DMS153 treated with DMSO at 0.1 percent for 48 hours (cell line): ENCODE data around the gene TICRR.
"Not testable (repeated sequence)": the region's sequence is repeated elsewhere in the genome, so short reads cannot be mapped to it uniquely, and the experiment has no call there.

Experiments
- DNase-seq: peaks from one replicate; lab custom pipeline; 2025; ENCODE audit not compliant: unreplicated experiment; lab: John Stamatoyannopoulos, UW

TICRR gene

DNA sequence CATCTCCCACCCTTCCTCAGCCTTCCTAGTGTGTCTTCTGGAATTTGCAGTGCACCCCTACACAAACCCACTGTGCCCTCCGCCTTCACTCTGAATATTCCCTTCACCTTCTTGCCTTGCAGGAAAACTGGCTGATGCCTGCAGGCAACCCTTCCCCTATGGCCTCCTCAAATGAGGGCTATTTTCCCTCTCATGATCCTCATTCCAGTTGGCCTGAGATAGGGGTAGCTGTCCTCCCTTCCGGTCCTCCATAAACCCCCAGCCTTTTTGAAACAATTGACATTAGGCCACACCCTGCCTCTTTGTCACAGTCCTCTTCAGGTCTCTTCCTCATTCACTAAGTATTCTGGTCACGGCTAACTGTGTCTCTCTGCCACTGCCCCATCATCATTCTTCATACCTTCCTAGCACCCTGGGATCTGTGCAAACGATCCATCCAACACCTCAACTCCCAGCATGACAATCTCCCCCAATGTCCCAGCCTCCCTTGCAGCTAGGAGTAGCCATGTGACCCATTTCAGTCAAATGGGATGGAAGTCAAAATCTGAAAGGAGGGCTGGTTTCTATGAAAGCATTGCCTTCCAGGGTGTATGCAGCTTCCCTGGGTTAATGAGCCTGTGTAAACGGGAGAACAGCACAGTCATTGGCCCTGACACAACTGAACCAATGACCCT lies 8.5 kb upstream of the TICRR start:
- no peak for DNase-seq

DNA sequence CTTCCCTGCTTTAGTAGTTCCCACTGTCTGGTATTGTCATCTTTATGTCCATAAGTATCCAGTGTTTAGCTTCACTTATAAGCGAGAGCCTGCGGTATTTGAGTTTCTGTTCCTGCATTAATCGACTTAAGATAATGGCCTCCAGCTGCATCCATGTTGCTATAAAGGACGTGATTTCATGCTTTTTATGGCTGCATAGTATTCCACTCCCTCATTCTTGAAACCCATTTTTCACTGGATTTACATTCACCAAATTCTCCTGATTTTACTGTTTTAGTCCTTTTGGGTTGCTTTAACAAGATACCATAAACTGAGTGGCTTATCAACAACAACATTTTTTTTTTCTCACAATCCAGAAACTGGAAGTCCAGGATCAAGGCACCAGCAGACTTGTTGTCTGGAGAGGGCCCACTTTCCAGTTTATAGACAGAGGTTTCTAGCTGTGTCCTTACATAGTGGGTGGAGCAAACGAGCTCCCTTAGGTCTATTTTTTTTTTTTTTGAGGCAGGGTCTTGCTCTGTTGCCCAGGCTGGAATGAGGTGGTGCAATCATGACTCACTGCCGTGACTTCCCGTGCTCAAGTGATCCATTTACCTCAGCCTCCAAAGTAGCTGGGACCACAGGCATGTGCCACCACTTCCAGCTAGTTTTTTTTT lies 6.1 kb upstream of the TICRR start:
- no peak for DNase-seq

DNA sequence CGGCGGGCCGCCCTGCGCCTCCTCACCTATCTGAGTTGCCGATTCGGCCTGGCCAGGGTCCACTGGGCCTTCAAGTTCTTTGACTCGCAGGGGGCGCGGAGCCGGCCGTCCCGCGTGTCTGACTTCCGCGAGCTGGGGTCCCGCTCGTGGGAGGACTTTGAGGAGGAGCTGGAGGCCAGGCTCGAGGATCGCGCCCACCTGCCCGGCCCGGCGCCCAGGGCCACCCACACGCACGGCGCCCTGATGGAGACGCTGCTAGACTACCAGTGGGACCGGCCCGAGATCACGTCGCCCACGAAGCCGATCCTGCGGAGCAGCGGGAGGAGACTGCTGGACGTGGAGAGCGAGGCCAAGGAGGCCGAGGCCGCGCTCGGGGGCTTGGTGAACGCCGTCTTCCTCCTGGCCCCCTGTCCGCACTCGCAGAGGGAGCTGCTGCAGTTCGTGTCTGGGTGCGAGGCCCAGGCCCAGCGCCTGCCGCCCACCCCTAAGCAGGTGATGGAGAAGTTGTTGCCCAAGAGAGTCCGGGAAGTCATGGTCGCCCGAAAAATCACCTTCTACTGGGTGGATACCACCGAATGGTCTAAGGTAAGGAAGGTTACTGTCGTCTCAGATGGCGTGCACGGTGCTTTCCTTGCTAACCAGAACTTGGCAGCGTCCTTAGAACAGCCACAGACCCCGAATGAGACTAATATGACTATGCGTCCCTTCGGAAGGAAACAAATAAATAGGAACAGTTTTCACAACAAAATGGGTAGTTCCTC lies 567 bp downstream of the TICRR start:
- DNase-seq, result no peak

DNA sequence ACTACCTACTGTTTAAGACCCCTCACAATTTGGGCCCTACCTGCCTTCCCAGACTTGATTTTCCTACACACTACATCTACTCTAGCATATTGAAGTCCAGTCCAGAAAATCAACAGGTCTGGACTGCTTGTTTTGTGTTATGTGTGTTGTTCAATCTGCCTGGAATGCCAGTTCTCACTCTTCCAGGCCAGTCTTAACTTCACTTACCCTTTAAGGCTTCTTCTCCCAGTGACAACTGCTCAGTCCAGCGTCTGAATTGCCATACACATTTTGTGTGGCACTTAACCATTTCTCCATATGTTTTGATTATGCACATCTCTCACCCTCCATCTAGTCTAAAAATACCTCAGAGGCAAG lies 1.1 kb downstream of the TICRR start:
- DNase-seq, result no peak

DNA sequence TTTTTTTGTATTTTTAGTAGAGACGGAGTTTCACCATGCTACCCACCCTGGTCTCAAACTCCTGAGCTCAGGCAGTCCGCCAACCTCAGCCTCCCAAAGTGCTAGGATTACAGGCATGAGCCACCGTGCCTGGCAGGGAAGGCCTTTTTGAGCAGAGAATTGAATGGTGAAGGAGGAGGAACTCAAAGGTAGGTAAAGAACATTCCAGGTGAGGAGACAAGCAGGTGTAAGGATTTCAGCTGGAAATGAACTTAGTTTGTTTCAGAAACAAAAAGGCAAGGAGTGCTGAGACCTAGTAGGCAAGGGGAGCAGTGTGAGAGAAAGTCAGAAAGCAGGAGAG lies 2.5 kb downstream of the TICRR start:
- no peak for DNase-seq

DNA sequence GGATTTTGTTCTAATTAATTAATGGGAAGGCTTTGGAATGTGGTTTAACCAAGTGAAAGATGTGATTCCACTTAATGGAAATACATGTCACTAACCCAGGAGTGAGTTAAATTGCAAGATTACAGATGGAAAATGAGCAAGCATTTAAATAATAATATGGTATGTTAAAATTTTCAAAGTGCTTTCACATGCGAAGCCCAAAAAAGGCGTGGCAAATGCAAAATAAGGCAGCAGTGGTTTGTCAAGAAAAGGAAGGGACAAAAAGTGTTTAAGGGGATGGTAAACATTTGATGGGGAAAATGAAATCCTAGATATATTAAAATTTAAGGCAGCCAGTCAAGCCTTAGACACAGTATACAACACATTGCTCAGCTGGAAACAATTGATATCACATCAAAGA lies 2.9 kb downstream of the TICRR start:
- no peak for DNase-seq

DNA sequence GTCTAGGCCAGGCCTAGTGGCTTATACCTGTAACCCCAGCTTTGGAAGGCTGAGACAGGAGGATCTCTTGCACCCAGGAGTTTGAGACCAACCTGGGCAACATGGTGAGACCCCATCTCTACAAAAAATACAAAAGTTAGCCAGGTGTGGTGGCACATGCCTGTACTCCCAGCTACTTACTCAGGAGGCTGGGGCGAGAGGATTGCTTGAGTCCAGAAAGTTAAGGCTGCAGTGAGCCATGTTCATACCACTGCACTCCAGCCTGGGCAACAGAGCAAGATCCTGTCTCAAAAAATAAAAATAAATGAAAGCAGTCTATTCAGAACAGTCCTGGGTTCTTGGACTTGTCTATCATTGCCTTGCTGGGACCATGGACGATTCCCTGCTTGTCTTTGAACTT lies 5.5 kb downstream of the TICRR start:
- DNase-seq, result not testable (repeated sequence)

DNA sequence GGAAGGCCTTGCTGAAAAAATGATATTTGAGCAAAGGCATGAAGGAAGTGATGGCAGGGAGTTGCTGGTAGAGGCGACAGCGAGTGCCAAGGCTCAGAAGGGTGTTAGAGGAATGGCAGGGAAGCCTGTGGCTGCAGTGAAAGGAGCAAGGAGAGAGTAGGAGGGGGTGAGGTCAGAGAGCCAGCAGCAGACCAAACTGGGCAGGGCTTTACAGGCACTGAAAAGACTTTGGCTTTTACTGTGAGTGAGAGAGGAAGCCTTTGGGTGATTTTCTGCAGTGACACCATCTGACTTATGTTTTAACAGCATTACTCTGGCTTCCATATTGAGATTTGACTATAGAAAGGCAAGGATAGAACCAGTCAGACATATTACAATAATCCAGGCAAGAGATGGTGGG lies 11.4 kb downstream of the TICRR start:
- no peak for DNase-seq

DNA sequence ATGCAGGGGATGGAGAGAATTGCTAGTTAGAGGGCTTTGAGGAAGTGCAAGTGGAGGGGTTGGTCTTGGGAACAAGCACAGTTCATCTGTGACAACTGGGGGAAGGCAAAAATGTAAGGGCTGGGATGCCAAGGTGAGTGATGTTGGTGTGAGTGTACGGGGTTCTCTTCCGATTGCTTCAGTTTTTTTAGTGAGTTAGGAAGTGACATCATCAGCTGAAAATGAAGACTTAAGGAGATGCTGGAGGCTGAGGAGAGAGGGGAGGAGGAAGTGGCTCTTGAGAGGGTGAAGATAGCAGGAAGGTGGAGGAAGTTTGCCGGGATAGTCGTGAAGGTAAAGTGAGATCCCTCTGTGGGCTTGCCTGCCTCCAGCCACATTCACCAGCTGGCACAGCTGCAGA lies 12.7 kb downstream of the TICRR start:
- DNase-seq, result no peak

DNA sequence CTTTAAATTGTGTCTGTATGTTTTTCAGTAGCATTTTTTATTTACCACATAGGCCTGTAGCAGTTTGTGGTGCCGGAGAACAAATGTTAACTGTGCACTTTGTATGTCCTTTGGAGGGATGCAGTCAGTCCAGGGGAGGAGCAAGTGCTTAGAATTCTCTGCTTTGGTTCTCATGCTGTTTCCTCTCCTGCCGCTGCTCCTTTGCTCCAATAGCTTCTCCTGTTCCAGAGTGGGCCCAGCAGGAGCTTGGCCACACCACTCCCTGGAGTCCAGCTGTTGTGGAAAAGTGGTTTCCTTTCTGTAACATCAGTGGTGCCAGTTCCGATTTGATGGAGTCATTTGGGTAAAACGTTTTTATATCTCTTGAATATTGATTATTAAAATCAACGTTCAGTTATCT lies 16.6 kb downstream of the TICRR start:
- DNase-seq, result no peak

DNA sequence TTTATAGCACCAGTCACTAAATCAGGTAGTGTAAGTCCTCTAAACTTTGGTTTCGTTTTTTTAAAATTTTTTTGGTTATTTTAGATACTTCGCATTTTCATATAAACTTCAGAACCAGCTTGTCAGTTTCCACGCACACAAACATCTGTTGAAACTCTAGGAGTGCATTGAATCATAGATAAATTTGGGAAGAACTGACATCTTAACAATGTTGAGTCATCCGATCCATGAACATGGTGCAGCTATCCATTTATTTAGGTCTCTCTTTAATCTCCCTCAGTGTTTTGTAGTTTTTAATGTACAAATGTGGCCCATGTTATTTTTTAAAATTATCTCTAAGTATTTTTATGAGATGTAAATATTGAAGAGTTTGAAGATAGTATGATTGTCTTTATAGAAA lies 17.7 kb downstream of the TICRR start:
- DNase-seq, result no peak

DNA sequence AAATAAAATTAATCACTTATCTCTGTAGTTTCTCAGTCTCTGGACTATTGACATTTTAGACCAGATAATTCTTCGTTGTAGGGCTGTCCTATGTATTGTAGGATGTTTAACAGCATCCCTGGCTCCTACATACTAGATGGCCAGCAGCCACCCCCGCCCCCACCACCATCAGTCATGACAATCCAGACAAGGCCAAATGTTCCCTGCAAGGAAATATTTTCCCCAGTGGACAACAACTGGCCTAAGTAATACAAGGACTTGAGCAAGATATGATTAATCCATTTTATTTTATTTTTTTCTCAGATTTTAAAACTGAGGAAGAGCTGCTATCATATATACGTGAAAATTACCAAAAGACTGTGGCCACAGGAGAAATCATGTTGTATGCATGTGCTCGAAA lies 23.8 kb downstream of the TICRR start:
- no peak for DNase-seq

DNA sequence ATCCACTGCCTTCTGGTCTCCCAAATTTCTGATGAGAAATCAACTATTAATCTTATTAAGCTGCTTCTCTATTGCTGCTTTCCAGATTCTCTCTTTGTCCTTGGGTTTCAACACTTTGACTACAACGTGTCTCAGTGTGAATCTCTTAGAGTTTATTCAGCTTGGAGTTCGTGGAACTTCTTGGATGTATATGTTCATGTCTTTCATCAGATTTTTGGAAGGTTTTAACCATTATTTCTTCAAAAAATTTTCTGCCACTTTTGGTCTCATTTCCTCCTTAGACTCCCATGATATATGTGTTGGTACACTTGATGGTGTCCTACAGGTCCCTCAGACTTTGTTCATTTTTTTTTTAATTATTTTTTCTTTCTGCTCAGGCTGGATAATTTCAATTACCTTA lies 36.0 kb downstream of the TICRR start:
- DNase-seq, result no peak

DNA sequence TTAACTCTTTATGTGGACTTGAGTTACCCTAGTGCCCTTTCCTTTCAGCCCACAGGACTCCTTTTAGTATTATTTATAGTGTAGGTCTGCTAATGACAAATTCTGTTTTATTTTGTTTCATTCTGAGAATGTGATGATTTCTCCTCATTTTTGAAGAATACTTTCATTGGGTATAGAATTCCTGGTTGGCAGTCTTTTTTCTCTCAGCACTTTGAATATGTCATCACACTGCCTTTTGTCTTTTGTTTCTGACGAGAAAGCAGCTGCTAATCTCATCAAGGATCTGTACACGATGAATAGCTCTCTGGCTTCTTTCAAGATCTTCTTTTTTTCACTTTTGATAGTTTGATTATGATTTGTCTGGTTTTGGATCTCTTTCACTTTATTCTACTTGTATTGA lies 37.8 kb downstream of the TICRR start:
- no peak for DNase-seq

DNA sequence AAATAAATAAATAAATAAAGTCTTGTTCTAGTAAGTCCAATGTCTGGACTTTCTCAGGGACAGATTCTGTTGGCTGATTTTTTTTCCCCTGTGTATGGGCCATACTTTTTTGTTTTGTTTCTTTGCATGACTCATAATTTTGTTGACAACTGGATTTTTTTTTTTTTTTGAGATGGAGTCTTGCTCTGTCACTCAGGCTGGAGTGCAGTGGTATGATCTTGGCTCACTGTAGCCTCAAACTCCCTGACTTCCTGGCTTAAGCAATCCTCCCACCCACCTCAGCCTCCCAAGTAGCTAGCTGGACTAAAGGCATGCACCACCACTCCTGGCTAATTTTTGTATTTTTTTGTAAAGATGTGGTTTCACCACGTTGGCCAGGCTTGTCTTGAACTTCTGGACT lies 38.9 kb downstream of the TICRR start:
- no peak for DNase-seq

DNA sequence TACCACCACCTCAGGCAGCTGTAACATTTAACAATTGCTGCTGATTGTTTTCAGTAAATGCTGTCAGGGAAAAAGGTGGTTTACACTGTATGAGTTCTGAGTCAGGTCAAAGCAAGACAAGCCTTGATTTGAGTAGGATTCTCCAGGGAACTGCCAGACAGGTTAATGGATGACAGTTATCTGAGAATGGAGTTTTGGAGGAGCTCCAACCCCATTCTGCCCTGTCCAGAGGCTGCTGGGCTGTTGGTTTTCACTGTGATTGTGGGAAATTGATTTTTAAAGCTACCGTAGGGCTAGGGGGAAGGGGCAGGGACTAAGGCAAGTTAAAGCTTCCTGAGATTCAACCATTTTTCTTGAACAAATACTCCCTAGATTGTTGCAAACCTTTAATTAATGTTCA lies 39.9 kb downstream of the TICRR start:
- DNase-seq, result no peak

DNA sequence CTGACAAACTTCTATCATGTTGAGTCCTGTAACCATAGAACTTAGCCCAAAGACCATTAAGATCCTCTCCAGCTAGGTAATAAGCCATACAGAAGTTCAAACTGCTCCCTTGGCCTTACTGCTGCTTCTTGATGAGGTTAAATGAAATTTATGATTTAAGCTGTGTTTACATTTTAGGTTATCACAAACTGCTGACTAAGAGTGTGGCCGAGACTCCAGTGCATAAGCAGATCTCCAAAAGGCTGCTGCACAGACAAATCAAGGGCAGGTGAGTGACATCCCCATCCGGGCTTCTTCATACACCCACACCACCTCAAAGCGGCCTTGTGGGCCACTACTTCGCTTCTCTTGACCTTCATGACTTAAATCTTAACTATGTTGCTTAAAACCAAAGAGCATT lies 41.0 kb downstream of the TICRR start:
- DNase-seq, result no peak

DNA sequence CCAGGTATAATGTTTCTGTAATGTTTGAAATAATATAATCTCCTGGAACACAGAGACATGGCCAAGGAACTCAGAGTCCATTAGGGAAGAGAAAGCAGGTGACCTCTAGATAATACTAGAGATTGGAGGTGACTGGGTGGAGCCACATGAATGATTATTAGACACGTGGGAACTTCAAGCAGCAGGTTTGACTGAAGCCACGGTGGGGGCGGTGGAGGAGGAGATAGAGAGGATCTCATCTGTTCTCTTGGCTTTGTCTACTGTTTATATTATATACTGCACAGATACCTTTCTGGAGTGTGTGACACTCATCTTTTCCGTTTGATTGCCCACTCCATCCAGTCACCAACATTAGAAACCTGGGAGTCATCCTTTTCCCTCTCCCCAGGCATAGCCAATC lies 46.3 kb downstream of the TICRR start:
- DNase-seq, result no peak

DNA sequence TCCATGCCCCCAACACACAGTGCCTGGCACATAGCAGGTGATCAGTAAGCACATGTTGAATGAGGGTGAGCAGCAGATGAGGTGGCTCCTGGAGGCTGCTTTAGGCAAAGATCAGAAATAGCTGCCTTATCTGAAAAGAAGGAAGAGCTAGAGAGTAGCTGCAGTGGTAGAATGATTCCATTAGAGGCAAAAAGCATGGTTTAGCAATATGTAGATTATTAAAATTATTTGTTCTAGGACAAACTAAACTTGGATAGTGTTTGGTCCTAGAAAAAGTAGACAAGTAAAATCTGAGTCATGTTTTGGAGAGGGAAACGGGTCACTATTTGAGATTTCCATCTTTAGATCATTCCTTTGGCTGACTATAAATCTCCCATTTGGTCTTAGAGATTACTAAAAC lies 47.9 kb downstream of the TICRR start:
- no peak for DNase-seq

DNA sequence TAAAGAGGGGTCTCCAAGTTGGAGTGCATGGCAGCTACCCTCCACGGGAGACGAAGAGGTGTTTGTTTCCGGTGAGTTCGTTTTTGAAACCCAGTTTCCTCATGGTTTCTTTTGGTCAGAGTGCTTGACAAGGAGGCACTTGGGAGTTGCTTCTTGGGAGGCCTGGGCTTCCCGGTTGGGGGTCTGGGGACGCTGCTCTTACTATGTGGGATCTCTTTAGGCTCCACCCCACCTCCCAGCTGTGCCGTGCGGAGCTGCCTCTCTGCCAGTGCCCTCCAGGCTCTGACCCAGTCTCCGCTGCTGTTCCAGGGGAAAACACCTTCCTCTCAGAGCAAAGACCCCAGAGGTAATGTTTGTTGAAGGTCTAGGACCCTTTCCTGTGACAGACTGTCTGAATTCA lies 50.4 kb downstream of the TICRR start:
- no peak for DNase-seq

DNA sequence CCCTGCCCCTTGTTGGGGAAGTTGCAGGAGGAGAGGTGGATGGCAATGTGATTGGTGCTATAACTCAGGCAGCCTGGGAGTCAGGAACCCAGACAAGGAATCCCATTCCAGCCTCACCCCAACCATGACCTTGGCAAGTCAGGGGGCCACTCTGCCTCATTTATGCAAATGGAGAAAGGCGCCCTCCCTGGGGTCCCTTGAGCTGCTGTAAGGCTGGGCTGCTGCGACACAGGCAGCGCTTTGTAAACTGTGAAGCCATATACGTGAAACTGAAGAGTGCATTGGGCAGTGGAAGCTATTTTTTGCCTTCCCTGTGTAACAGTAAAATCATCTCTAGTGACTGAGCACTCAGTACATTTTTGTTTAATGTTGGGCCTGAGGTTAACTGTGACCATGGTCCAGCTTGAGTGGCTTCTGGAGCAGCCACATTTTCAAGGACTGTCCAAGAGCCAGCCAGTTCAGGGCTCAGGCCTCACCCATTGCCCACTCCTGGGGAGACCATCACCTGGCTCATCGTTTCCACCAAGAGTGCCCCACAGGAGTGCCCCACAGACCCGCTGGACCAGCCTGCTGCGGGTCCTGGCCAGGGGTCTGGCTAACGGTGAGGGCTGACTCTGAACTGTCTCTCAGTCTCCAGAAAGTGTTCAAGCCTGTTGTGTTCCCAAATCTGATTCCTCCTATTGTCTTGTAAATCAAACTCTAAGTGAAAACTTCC lies 52.1 kb downstream of the TICRR start:
- DNase-seq, result no peak

DNA sequence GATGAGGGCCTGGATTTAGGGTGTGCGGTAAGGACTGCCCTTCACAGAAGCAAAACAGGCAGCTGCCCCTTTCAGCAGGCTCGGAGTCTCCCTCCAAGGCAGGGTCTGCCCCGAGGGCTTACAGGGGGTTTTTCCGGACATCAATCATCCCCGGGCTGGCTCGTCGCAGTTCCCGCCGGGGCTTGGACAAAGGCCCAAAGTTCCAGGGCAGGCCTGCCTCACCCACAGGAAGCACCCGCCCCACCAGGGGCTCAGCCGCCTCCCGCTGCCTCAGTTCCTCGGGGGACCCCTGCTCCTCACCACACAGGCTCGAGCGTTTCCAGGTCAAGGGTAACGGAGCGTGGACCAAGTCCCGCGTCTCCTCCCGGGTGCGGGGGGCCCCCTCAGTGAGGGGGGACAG lies 53.0 kb downstream of the TICRR start:
- DNase-seq, result no peak
